HepG2 (cell line): ENCODE measurements around the gene RAB6A. TPM values are rescaled to one million over a fixed set of nuclear protein-coding genes. Genes with fewer than 3 reads are reported as not detected.

ENCODE experiments used
- ARNT ChIP-seq: fragments of 450-650 bp; IDR thresholded peaks from 2 replicates; pipeline ENCODE4 v1.6.1; 2017
- ARNT2 ChIP-seq: sonication (generic); formaldehyde crosslinking; IDR thresholded peaks from 2 replicates; pipeline ENCODE4 v1.8.0; 2022; ENCODE audit warnings: mild to moderate bottlenecking, low read depth, missing genetic modification reagents, moderate library complexity
- CREM ChIP-seq, 2 experiments: sonication (generic) in 1 of 2; formaldehyde crosslinking in 1 of 2; IDR thresholded peaks; 2 replicates each; pipeline versions ENCODE4 v1.4.0 to v1.6.1; 2016 to 2020; ENCODE audit warnings: antibody characterized with exemption in 1 of 2, mild to moderate bottlenecking in 1 of 2, missing genetic modification reagents in 1 of 2
- HNF4G ChIP-seq, 2 experiments: sonication (generic) in 1 of 2; formaldehyde crosslinking in 1 of 2; IDR thresholded peaks; 2 replicates each; pipeline versions ENCODE4 v1.4.0 to v1.6.1; 2011 to 2020; ENCODE audit warnings: borderline replicate concordance in 2 of 2, low read depth in 2 of 2, mild to moderate bottlenecking in 2 of 2, low read length in 1 of 2, missing genetic modification reagents in 1 of 2, moderate library complexity in 1 of 2
- HOMEZ ChIP-seq: IDR thresholded peaks from 2 replicates; pipeline ENCODE4 v1.6.1; 2016; ENCODE audit warnings: low read depth
- IRF2 ChIP-seq: IDR thresholded peaks from 2 replicates; pipeline ENCODE4 v1.6.1; 2018; ENCODE audit warnings: missing genetic modification reagents, missing compliant biosample characterization
- NFYB ChIP-seq: sonication (generic); formaldehyde crosslinking; IDR thresholded peaks from 2 replicates; pipeline ENCODE4 v1.4.0; 2020; ENCODE audit warnings: missing genetic modification reagents
- NR2F1 ChIP-seq, 2 experiments: fragments of 450-650 bp in 1 of 2; formaldehyde crosslinking in 1 of 2; IDR thresholded peaks; 2 replicates each; pipeline versions ENCODE4 v1.5.0 to v1.6.1; 2016 to 2020; ENCODE audit warnings: mild to moderate bottlenecking in 1 of 2, missing compliant biosample characterization in 1 of 2, missing genetic modification reagents in 1 of 2, moderate library complexity in 1 of 2
- PHB2 ChIP-seq: fragments of 450-650 bp; IDR thresholded peaks from 2 replicates; pipeline ENCODE4 v1.6.1; 2018; ENCODE audit not compliant: partially characterized antibody
- PHF8 ChIP-seq: sonication (generic); formaldehyde crosslinking; IDR thresholded peaks from 2 replicates; pipeline ENCODE4 v1.5.0; 2020; ENCODE audit warnings: missing genetic modification reagents
- RXRB ChIP-seq: IDR thresholded peaks from 2 replicates; pipeline ENCODE4 v1.6.1; 2016; ENCODE audit warnings: borderline replicate concordance, missing genetic modification reagents, missing compliant biosample characterization
- SMC3 ChIP-seq: IDR thresholded peaks from 2 replicates; pipeline ENCODE4 v1.6.1; 2011; ENCODE audit warnings: low read length, improper control_type of control experiment
- TBX3 ChIP-seq: fragments of 450-650 bp; IDR thresholded peaks from 2 replicates; pipeline ENCODE4 v1.6.1; 2017; ENCODE audit warnings: antibody characterized with exemption, mild to moderate bottlenecking, inconsistent platforms, borderline replicate concordance
- TFDP1 ChIP-seq: IDR thresholded peaks from 2 replicates; pipeline ENCODE4 v1.6.1; 2016; ENCODE audit warnings: missing compliant biosample characterization, missing genetic modification reagents, borderline replicate concordance
- YEATS2 ChIP-seq: sonication (generic); formaldehyde crosslinking; IDR thresholded peaks from 2 replicates; pipeline ENCODE4 v1.4.0; 2020; ENCODE audit warnings: missing genetic modification reagents, borderline replicate concordance
- ZNF746 ChIP-seq: sonication (generic); formaldehyde crosslinking; IDR thresholded peaks from 2 replicates; pipeline ENCODE4 v1.8.0; 2022; ENCODE audit warnings: mild to moderate bottlenecking, missing genetic modification reagents
- ZNF782 ChIP-seq: sonication (generic); formaldehyde crosslinking; IDR thresholded peaks from 2 replicates; pipeline ENCODE4 v1.4.0; 2020; ENCODE audit warnings: missing genetic modification reagents, mild to moderate bottlenecking, borderline replicate concordance
- polyA plus RNA-seq, 8 experiments: library from polyadenylated mRNA; depleted of rRNA in 3 of 8; stranded (reverse) in 7 of 8; unstranded in 1 of 8; fragments of >200 nt; fragmentation: Illumina TruSeq in 4 of 8; extraction: Trizol in 4 of 8; gene quantifications; 2 replicates each; pipeline versions ENCODE4 v1.2.1 to v1.2.3, GENCODE V29; 2011 to 2016; ENCODE audit warnings: low read depth in 4 of 8, missing spikeins in 1 of 8, mixed read lengths in 1 of 8; ENCODE audit not compliant: insufficient read depth in 1 of 8
- total RNA-seq, 5 experiments: library from RNA; depleted of rRNA; stranded (reverse); fragments of >200 nt; fragmentation: Illumina TruSeq; extraction: Trizol; gene quantifications; 2 replicates each; pipeline ENCODE4 v1.2.3, GENCODE V29; 2016; ENCODE audit warnings: low read depth in 1 of 5
- TF ChIP-seq, protein P1 (sequence below): IDR thresholded peaks from 2 replicates; pipeline ENCODE4 v1.6.1; 2016; ENCODE audit warnings: low read depth, missing genetic modification reagents, missing compliant biosample characterization
- TF ChIP-seq, protein P2 (sequence below): sonication (generic); formaldehyde crosslinking; conservative IDR thresholded peaks from 2 replicates; pipeline ENCODE4 v1.4.0; 2020; ENCODE audit warnings: missing genetic modification reagents

The RAB6A gene
- total and polyA plus RNA-seq, 2 of the 13 experiments (the other 11 are each of a cell fraction or from before 2014, with no cell fraction given): 74.3 to 121 TPM

DNA sequence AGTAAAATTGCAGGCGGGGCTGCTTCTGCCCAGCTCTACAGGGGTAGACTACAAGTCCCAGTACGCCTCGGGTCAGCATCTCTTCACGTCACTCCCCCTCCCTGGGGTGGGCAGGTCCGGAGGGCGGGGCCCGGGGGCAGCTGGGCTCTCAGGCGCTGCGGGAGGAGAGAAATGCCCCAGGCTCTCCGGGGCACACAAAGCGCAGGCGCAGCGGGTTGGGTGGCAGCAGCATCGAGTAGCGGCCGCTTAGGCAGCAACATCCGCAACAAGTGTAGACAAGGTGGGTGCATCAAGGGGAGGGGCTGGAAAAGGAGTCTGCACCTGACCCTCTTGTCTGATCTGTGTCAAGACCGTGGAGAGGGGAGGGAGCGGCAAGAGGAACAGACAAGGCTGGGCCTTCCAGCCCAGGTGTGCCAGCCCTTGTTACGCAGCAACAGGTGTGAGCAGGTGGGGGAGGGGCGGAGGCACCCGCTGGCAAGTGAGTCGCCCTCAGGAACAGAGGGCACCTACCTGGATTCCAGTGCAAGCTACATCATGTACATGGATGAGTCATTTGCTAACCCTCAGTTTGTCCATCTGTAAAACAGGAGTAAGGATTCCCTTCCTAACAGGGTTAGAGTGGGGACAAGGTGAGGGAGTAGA, 113.3 kb downstream of the RAB6A start (continued):
- TF ChIP-seq ARNT2 (CRISPR knock-in tag) (no peak), IRF2 (CRISPR knock-in tag) (0 out of 2 replicates have a peak, but pooled peaks have one; percentile 48), TFDP1 (no peak), HNF4G (IDR thresholded peaks at IDR 0.05; ENCODE audit: borderline replicate concordance, low read depth, low read length) (no peak), HNF4G (CRISPR knock-in tag; IDR thresholded peaks at IDR 0.05; ENCODE audit: borderline replicate concordance, low read depth) (no peak), ZNF782 (CRISPR knock-in tag) (no peak), ZNF746 (CRISPR knock-in tag) (no peak), NFYB (peak; percentile 25; the same call in 1 of the 2 replicates), NR2F1 (CRISPR knock-in tag; IDR thresholded peaks at IDR 0.05) (no peak), SMC3 (no peak), HOMEZ (no peak; the same call in 1 of the 2 replicates), PHF8 (CRISPR knock-in tag) (no peak), TBX3 (peak; percentile 66; the same call in 1 of the 2 replicates), PHB2 (no peak), ARNT (no peak), RXRB (0 out of 2 replicates have a peak, but pooled peaks have one; percentile 20), YEATS2 (no peak), CREM (IDR thresholded peaks at IDR 0.05) (peak; percentile 89), CREM (CRISPR knock-in tag; IDR thresholded peaks at IDR 0.05) (no peak)
- TF ChIP-seq, protein P1, sequence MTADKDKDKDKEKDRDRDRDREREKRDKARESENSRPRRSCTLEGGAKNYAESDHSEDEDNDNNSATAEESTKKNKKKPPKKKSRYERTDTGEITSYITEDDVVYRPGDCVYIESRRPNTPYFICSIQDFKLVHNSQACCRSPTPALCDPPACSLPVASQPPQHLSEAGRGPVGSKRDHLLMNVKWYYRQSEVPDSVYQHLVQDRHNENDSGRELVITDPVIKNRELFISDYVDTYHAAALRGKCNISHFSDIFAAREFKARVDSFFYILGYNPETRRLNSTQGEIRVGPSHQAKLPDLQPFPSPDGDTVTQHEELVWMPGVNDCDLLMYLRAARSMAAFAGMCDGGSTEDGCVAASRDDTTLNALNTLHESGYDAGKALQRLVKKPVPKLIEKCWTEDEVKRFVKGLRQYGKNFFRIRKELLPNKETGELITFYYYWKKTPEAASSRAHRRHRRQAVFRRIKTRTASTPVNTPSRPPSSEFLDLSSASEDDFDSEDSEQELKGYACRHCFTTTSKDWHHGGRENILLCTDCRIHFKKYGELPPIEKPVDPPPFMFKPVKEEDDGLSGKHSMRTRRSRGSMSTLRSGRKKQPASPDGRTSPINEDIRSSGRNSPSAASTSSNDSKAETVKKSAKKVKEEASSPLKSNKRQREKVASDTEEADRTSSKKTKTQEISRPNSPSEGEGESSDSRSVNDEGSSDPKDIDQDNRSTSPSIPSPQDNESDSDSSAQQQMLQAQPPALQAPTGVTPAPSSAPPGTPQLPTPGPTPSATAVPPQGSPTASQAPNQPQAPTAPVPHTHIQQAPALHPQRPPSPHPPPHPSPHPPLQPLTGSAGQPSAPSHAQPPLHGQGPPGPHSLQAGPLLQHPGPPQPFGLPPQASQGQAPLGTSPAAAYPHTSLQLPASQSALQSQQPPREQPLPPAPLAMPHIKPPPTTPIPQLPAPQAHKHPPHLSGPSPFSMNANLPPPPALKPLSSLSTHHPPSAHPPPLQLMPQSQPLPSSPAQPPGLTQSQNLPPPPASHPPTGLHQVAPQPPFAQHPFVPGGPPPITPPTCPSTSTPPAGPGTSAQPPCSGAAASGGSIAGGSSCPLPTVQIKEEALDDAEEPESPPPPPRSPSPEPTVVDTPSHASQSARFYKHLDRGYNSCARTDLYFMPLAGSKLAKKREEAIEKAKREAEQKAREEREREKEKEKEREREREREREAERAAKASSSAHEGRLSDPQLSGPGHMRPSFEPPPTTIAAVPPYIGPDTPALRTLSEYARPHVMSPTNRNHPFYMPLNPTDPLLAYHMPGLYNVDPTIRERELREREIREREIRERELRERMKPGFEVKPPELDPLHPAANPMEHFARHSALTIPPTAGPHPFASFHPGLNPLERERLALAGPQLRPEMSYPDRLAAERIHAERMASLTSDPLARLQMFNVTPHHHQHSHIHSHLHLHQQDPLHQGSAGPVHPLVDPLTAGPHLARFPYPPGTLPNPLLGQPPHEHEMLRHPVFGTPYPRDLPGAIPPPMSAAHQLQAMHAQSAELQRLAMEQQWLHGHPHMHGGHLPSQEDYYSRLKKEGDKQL (CRISPR knock-in tag): no peak
- TF ChIP-seq, protein P2, sequence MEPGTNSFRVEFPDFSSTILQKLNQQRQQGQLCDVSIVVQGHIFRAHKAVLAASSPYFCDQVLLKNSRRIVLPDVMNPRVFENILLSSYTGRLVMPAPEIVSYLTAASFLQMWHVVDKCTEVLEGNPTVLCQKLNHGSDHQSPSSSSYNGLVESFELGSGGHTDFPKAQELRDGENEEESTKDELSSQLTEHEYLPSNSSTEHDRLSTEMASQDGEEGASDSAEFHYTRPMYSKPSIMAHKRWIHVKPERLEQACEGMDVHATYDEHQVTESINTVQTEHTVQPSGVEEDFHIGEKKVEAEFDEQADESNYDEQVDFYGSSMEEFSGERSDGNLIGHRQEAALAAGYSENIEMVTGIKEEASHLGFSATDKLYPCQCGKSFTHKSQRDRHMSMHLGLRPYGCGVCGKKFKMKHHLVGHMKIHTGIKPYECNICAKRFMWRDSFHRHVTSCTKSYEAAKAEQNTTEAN: no peak
